ENCODE data around the gene LYRM2.

- TF ChIP-seq, protein P1, sequence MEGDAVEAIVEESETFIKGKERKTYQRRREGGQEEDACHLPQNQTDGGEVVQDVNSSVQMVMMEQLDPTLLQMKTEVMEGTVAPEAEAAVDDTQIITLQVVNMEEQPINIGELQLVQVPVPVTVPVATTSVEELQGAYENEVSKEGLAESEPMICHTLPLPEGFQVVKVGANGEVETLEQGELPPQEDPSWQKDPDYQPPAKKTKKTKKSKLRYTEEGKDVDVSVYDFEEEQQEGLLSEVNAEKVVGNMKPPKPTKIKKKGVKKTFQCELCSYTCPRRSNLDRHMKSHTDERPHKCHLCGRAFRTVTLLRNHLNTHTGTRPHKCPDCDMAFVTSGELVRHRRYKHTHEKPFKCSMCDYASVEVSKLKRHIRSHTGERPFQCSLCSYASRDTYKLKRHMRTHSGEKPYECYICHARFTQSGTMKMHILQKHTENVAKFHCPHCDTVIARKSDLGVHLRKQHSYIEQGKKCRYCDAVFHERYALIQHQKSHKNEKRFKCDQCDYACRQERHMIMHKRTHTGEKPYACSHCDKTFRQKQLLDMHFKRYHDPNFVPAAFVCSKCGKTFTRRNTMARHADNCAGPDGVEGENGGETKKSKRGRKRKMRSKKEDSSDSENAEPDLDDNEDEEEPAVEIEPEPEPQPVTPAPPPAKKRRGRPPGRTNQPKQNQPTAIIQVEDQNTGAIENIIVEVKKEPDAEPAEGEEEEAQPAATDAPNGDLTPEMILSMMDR (IDR thresholded peaks at IDR 0.05; ENCODE audit: low read length): no peak
- TF ChIP-seq EZH2phosphoT487 (IDR thresholded peaks at IDR 0.05; ENCODE audit: low read length) (no peak), EZH2 (optimal IDR thresholded peaks at IDR 0.05; ENCODE audit: low read depth, low read length) (no peak)
Measured at GRCh38 chr6:89680551-89680950, 42.0 kb upstream of the LYRM2 start.

Data from MM.1S (cell line).